ENCODE data around the gene GPR15LG.

GRCh38 chr10:84156768-84157167 is 16.8 kb upstream of the GPR15LG start:
- TF ChIP-seq EZH2 (IDR thresholded peaks at IDR 0.05; ENCODE audit: insufficient read depth, poor library complexity, severe bottlenecking) (no peak), EZH2phosphoT487 (IDR thresholded peaks at IDR 0.05; ENCODE audit: insufficient read depth, low read depth) (no peak)
